Epidermal melanocyte (primary cell): ENCODE measurements around the gene PTPRN2.

ENCODE experiments used
- DNase-seq: peaks from one replicate; pipeline ENCODE4 v3.0.0; 2011; ENCODE audit warnings: low spot score; ENCODE audit not compliant: insufficient read length

Gene PTPRN2

DNA sequence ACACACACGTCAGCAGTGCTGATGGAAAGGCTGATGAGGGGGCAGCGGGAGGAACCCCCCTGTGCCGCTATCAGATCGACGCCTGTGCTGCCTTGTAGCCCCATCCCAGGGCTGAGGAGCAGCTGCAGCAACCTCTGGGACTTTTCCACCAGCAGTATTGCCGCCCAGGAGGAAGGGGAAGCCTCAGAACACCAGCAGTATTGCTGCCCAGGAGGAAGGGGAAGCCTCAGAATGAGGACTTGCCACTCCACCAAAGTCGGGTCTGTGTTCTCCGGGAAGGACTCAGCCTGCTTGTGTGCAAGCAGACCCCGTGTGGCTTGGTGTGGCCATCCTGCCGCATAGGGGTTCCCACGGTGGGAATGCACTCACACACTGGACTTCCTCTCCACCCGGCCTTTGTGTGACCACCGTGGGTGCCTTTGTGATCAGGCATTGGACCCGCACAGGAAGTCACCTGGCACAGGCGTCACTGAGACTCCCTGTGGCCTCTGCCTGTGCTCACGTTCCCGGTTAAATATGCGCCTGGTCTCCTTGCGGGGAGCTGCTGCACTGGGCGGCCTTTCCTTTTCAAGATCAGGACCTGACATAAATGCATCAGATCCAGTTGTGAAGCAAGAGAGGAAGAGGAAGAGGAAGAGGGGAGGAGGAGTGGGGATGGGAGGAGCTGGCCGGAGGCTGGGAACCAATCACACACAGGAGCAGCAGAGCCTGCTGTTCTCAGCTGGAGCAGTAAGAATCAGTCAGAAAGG lies 1002.3 kb downstream of the PTPRN2 start:
- DNase-seq: no peak

DNA sequence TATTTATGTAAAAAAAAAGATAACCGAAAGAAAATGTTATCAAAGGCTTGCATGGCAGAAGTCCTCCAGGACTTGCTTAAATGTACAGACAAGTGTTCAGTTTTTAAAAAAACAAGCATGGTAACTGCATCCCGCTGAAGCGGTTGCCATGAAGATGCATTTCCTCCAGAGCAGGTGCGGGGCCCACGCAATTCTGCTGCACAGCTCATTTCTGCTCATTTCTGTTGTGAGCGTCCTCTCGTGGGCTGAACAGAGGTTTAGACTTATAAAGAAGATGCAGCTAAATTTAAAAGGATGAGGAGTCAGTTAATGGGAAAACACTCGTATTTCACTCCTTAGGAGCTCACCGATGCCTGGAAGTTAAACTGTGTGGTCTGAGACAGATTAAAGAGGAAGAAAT lies 1003.2 kb downstream of the PTPRN2 start:
- no peak for DNase-seq

DNA sequence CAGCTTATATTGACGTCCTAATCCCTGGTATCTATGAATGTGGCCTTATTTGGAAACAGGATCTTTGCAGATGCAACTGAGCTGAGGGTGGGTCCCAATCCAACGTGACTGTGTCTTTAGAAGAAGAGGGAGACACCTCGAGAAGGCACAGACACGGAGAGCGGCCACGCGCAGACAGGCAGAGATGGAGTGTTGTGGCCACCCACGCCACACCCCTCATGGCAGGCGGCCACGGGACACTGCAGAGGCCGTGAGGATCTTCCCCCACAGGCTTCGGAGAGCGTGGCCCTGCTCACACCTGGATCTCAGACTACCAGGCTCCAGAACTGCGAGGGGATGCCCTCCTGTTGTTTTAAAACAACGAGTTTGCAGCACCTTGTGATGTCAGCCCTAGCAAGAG lies 1005.9 kb downstream of the PTPRN2 start:
- DNase-seq: no peak

DNA sequence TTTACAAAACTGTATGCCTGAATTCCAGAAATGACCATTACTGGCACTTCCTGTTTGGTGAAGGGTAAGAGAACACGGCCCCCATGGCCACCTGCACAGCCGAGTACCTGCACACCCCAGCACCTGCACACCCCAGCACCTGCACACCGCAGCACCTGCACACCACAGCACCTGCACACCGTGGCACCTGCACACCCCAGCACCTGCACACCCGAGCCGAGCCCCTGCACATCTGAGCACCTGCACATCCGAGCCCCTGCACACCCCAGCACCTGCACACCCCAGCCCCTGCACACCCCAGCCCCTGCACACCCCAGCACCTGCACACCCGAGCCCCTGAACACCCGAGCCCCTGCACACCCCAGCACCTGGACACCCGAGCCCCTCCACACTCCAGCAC lies 1007.3 kb downstream of the PTPRN2 start:
- DNase-seq: no peak

DNA sequence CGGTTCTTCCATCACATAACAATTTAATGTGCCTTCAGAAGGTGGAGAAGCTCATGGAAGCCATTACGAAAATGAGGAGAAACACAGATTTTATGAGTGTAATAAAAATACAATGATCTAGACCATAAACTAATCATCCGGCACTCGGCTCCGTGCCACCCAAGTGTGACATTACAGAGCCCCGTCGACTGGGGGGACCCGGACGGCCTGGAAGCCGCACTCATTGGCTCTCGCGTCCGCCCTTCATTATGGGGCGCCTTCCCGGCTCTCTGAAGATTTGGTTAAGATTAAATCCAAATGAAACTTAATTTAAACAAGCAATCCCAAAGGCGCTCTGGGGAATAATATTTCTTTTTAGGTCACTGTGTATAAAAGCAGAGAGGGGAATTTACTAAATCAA lies 1008.2 kb downstream of the PTPRN2 start:
- no peak for DNase-seq

DNA sequence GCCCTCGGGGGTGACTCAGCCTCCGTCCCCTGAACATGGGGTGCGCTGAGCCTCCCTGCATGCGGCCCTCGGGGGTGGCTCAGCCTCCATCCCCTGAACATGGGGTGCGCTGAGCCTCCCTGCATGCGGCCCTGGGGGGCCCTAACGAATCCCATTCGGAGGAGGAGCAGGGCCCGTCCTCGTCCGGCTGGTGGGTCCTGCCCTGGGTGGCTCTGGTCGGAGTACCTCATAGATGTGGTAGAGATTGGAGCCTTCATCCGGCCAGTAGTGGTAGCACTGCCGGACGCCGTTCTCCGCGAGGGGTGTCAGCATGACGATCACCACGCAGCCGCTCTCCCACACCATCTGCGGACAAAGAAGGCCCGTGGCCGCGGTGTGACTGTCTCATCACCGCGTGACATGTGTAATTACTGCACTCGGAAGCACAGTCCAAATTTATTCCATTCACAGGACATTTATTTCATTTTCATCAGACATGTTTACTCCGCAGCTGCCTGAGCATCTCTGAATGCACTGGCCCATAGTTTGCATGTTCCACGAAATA lies 1009.8 kb downstream of the PTPRN2 start:
- DNase-seq: no peak

DNA sequence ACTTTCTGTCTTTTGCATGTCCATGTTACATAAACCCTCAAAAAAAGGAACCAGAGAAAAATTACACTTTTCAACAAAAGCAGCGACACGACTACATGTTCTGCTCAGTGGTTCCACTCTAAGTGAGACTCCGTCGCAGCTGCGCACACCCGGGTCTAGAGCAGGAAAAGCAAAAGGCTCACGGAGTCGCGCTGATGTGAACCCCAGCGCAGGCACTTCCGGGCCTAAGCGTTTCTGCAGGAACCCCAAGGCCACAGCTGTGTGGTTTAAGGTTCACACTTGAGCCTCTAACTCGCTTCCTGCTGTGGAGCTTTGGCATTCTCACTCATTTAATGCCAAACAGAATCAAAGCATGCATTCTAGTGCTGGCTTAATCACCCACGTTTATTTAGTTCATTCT lies 1010.6 kb downstream of the PTPRN2 start:
- no peak for DNase-seq

DNA sequence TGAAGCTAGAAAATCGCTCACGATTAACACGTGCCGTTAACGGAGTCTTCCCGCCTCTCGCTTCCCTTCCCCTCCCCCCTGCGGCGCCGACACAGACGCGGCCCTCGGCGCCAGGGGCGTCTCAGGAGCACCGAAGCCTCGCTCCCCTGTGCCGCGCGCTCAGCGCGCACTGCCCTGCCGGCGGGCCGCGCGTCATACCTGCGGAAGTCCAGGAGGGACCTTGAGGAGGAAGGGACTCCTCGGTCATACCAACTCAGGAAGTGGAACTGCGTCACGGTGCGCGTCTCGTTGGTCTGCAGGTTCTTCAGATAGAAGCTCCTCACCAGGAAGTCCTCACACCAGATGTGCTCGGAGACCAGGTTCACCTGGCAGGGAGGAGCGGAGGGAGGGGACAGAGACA lies 1011.2 kb downstream of the PTPRN2 start:
- no peak for DNase-seq

DNA sequence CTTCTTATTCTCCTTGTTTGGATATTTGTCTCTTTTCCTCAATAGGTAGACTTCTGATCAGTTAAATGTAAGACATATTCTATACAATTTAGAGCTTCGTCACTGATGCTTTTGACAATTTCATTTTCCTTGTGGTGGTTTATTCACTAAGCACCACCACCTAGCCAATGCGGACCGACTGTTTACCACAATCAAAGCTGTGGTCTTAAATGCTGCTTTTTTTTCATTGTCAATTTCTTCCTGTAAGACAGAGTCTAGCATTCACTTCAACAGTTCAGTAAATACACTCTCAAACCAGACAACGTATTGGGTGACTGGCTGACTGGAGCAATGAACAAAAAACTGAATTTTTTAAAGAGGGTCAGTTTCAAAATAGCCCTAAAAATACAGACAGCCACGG lies 1011.8 kb downstream of the PTPRN2 start:
- no peak for DNase-seq

DNA sequence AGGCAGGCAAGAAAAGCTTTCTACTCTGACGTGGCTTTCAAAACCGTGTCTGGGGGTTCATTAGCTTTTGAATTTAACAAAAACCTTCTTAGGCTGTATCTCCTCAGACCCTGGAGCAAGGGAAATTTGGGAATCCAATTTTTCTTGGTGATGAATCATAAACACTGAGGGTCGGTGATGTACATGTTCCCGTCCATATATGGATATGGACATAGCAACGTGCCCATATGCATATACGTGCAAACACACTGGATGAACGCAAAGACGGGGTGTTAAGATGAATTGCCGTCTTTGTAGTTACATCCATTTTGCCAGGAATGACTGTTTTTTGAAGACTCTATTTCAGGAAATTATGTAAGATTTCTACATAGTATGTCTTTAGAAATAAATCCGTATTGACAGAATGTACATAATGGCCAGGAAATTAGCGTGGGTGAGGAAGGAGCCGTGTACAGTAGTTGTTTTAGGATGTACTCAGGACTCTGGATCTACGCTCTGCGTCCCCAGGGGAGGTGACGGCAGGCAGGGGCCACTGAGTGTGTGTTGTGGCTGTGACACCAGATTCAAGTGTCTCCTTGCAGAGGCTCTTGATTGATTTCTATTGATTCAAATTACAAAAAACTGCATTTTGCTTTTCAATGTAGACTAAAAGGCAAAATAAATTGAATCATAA lies 1012.6 kb downstream of the PTPRN2 start:
- DNase-seq: no peak

DNA sequence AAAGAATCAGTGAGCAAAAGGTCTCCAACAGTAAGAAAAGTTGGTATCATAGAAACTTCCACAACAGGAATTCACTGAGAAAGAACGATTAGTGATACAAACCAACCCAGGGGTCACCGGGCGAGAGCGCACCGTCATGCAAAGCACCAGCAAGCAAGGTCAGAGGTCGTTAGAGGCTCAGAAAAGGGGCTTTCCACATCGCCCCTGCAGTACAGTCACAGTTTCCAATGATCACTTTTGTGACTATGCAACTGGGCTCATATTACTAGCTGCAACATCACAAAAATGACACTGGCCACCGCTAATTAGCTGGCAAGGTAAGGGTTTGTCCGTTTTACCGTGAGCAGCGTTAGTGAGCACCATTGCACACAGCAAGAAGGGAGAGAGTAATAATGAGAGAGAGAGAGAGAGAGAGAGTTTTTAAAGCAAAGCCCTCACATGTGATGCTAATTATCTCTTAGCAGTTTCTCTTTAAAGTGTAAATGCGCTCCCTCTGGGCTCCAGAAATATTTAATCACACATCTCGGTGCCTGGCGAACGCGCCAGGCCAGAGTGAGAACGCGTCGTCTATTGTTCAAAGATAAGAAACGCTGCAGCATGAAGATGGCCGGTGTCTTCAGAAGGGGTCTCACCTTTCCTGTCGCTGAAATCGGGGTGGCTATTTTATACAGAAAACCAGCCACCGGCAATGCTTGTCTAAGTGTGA lies 1013.4 kb downstream of the PTPRN2 start:
- no peak for DNase-seq

DNA sequence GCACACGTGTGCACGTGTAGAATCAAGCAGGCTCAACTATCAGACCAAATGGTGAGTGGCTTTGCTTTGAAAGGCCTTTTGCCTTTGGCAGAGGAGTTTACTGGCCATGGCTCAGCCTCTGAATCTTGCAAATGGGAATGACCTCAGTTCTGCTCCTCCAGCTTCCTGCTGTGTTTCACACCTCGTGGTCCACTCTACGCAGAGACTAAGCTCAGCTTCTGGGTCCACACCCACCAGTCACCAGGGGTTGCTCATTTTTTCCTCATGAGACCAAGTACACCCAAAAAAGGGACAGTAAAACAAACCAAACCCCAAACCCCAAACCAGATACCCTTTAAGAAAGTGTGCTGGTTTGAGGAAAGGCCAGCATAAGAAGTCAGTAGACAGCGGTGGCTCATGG lies 1014.4 kb downstream of the PTPRN2 start:
- DNase-seq: no peak

DNA sequence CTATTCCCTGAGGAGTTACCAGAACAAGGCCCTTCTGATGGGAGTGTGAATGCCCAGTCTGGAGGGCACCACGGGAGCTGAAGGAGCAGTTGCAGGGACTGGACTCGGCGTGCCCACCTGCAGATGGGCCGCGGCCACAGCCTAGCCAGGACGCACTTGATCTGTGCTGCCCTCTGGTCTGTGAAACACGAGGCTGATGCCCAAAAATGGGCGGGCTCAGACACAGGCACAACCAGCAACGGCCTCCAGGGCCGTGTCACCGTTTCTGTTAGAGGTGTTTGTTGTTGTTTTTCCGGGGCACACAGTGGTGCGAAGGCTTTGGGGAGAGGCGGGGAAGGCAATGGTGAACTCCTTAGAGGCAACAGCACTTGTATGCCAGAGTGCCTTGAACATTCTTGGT lies 1015.0 kb downstream of the PTPRN2 start:
- no peak for DNase-seq

DNA sequence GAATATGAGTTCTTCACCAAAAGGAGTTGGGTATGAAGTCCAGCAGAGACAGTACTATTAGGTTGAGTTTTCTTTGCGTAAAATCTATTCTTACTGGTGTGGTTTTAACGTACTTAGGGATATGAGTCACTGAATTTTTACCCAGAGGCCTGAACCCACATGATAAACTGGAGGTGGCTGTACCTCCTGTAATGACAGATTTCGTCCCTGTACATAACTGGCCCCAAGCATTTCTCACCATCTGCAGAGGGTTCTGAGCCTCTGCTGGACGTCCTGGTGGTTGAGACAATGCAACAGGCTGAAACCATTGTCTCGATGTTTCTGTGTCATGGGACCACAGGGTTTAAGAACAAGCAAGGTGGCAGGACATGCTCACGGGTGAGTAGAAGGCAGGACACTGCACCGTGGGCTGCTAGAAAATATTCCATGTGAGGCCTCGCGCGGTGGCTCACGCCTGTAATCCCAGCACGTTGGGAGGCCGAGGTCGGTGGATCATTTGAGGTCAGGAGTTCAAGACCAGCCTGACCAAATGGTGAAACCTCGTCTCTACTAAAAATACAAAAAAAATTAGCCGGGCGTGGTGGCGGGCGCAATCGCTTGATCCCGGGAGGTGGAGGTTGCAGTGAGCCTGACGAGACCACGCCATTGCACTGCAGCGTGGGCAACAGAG lies 1017.0 kb downstream of the PTPRN2 start:
- no peak for DNase-seq

DNA sequence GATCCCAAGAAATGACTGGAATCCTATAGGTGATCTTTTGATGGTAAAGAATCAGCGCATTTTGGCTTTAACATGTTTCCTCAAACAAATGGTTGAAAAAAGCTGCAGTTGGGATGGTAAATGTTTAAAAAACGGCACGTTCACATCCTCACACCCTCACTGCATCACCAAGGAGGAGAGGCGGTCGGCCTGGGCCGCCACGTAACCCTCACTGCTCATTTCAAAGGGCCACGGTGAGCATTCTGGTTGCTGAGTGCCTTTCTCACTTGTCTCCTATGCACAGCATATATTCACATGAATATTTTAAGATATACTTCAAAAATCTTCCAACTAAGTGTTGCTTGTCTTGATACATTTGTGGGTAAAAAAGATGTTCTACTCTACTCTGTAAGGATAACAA lies 1017.7 kb downstream of the PTPRN2 start:
- DNase-seq: no peak

DNA sequence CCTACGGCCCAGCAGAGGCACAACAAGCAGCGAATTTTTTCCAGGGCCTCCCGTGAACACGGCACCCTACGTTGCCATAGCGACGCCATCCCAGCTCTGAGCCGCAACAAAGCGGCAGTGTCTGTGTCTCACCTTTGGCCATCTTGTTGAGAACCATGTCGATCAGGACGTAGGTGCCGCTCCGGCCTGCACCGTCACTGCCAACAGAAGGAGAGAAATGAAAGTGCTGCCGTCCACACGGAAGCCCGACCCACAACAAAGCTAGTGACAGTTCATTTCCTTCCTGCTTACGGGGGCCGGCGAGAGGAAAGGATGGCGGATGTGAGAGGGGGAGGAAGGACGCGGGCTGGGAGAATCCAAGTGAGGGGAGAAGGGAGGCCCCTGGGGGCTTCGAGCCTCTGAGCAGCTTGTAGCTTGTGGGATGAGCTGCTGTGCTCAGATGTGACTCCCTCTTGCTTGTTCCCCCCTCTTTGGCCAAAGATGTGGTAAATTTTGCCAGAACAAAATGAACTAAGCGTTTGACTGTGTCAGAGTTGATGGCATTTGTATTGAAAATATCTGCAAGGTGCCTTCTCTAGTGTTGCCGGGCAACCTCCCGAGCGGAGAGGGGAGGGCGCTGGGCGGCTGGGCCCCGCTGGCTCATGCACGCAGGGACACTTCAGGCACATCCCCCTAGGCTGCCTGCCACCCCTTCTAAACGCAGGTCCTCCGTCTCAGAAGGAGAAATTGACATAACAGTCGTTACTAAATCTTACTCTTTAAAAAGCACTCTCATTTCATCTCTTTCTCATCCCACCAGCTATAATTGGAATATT lies 1018.6 kb downstream of the PTPRN2 start:
- peak; percentile 33 for DNase-seq

DNA sequence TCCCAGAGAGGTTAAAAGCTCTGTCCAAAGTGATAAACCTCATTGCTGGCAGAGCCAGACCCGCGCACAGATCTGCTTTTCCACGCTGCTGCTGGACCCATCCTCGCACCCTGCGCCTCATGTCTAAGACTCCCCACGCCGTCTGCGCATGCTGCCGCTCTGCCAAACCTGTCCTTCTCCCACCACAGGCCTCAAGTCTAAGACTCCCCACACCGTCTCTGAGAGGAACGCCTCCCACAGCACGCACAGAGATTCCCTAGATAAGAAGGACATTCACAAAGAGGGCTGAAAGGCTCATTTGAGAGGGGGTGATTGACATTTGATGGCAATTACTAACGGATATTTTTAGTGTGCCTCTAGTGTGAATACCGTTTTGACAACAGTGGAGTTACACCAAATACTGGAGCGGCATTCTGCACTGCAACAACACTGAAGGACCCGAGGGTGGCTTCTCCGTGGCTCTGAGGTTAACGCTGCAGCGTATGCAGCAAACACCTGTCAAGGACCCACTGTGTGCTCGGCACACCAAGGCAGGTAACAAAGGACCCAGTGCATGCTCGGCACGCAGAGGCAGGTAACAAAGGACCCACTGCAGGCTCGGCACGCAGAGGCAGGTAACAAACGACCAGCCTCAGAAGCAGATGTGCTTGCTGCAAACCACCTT lies 1019.4 kb downstream of the PTPRN2 start:
- no peak for DNase-seq

DNA sequence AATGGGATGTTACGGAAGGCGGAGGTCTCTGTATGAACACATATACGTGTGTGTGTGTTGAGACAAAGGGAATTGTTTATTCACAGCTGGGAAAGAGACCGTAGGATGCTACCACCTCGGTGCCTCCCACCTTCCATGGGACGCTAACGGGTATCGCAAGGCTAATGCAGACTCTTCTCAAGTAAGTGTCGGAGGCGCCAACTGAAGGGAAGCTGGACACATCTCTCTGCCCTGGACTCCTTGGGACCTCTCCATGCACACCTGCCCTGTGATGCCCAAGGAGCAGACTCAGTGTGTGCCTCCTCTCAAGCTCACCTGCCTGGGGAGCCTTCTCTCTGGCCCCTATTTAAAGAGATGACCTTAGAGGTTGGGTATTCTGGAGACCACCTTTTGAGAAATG lies 1020.0 kb downstream of the PTPRN2 start:
- no peak for DNase-seq

DNA sequence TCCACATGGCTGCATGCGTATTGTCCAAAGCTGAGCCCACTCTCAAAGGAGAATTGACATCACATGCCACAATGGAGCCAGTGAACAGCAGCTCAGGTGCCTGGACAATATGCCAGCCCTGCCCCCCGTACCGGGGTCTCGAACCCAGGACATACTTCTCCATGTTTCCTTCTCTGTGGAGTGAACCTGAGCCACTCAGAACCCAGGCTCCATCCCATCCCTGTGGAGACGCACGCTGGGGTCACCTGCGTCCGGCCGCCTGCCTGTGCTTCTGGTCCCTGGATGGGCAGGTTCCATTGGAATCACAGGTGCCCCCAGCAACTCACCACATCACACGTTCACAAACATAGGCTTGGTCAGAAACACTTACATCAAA lies 1021.0 kb downstream of the PTPRN2 start:
- DNase-seq: no peak

DNA sequence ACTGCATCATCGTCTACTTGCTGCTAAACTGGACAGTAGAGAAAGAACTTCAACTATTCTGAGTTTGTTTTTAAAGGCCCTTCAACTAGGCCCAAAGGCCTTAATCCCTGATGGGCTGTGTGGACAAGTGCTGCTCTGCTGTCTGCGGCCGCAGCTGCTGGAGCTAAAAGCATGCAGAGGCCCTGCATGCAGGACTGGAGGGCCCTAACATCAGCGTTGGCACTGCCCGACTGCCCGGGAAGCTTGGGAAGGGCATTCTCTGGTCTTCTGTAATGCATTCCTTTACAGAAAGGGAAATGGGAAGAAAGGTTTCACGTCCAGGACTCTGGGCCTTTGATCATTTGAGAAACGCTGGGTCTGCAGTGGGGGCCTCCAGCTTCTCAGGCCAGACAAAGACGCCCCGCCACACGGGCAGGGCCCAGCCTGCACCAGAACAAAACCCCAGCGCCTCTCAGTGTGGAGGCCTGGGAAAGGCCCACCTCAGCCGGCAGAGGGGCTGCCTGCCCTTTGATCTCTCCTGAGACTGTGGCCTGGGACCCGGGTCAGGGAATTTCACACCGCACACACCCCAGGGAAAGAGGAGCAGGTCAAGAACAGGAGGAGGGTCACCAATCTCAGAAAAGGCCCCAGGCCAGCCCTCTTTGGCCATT lies 1021.5 kb downstream of the PTPRN2 start:
- no peak for DNase-seq
